Limb (tissue), 2 donors: ENCODE data around the gene ACSF2.
A peak's percentile ranks its signal among the peaks of the same experiment; 100 is the strongest.

Source experiments
- DNase-seq, 2 donors: peaks; one replicate each; pipeline ENCODE4 v3.0.0-alpha.2; 2016; ENCODE audit errors: extremely low spot score in 2 of 2

The ACSF2 gene

GRCh38 chr17:50498021-50498874 lies 72.2 kb downstream of the ACSF2 start:
- DNase-seq: no peak

GRCh38 chr17:50499270-50499669 lies 73.3 kb downstream of the ACSF2 start:
- DNase-seq: no peak

- no peak for DNase-seq
Measured at GRCh38 chr17:50499721-50500120, 73.7 kb downstream of the ACSF2 start.

- DNase-seq: no peak
Measured at GRCh38 chr17:50501054-50501453, 75.0 kb downstream of the ACSF2 start.

GRCh38 chr17:50502301-50502990 lies 76.4 kb downstream of the ACSF2 start:
- no peak for DNase-seq

- DNase-seq: no peak
Measured at GRCh38 chr17:50505591-50506130, 79.6 kb downstream of the ACSF2 start.

GRCh38 chr17:50506298-50506697 lies 80.3 kb downstream of the ACSF2 start:
- no peak for DNase-seq

GRCh38 chr17:50507871-50508572 lies 82.0 kb downstream of the ACSF2 start, which contains the start of gene MYCBPAP:
MYCBPAP (plus strand) TSS chr17:50508439; CDS start chr17:50508675, 236 bp downstream.
- DNase-seq: peak; percentile 80 to 89

- DNase-seq: peak in 1 of 2 donors; percentile 13
Measured at GRCh38 chr17:50508573-50509460, 82.8 kb downstream of the ACSF2 start.

- DNase-seq: no peak
Measured at GRCh38 chr17:50511058-50511457, 85.0 kb downstream of the ACSF2 start.

- DNase-seq: no peak
Measured at GRCh38 chr17:50513495-50513894, 87.5 kb downstream of the ACSF2 start.

- no peak for DNase-seq
Measured at GRCh38 chr17:50514388-50514787, 88.4 kb downstream of the ACSF2 start.

- no peak for DNase-seq
Measured at GRCh38 chr17:50514936-50515702, 89.1 kb downstream of the ACSF2 start.

- DNase-seq: no peak
Measured at GRCh38 chr17:50517011-50517410, 91.0 kb downstream of the ACSF2 start.

- DNase-seq: no peak
Measured at GRCh38 chr17:50517504-50518383, 91.7 kb downstream of the ACSF2 start.

GRCh38 chr17:50518384-50519023 lies 92.5 kb downstream of the ACSF2 start:
- DNase-seq: no peak

GRCh38 chr17:50519141-50519834 lies 93.3 kb downstream of the ACSF2 start:
- no peak for DNase-seq

- DNase-seq: no peak
Measured at GRCh38 chr17:50520483-50520882, 94.5 kb downstream of the ACSF2 start.
